GM19023 (cell line): ENCODE measurements around the gene BRD4.

Experiments used
- ATAC-seq: cut with Tn5 transposase; IDR thresholded peaks from one replicate; pipeline ENCODE4 v1.9.1; 2021; ENCODE audit warnings: mild to moderate bottlenecking, moderate library complexity; ENCODE audit not compliant: unreplicated experiment

BRD4 gene

GRCh38 chr19:15316498-15316897 lies 15.8 kb downstream of the BRD4 start:
- no peak for ATAC-seq

- ATAC-seq = no peak
These were observed 17.2 kb downstream of the BRD4 start for GRCh38 chr19:15315101-15315500.

GRCh38 chr19:15313649-15314279 lies 18.6 kb downstream of the BRD4 start:
- no peak for ATAC-seq

GRCh38 chr19:15307169-15307568 lies 25.2 kb downstream of the BRD4 start:
- no peak for ATAC-seq

- ATAC-seq = no peak
These were observed 26.6 kb downstream of the BRD4 start for GRCh38 chr19:15305582-15306334.

- ATAC-seq = no peak
These were observed 28.1 kb downstream of the BRD4 start for GRCh38 chr19:15304140-15304705.

- ATAC-seq = no peak
These were observed 29.1 kb downstream of the BRD4 start for GRCh38 chr19:15303105-15303780.

- no peak for ATAC-seq
These were observed 31.7 kb downstream of the BRD4 start for GRCh38 chr19:15300533-15301197.

GRCh38 chr19:15299568-15300409 lies 32.5 kb downstream of the BRD4 start:
- ATAC-seq = no peak

GRCh38 chr19:15298847-15299567 lies 33.3 kb downstream of the BRD4 start:
- ATAC-seq = no peak

- ATAC-seq = no peak
These were observed 34.7 kb downstream of the BRD4 start for GRCh38 chr19:15297416-15298224.

GRCh38 chr19:15296841-15297415 lies 35.4 kb downstream of the BRD4 start:
- no peak for ATAC-seq

GRCh38 chr19:15296353-15296752 lies 36.0 kb downstream of the BRD4 start:
- ATAC-seq = no peak

- no peak for ATAC-seq
These were observed 37.8 kb downstream of the BRD4 start for GRCh38 chr19:15294561-15294990.

GRCh38 chr19:15293781-15294491 lies 38.4 kb downstream of the BRD4 start:
- ATAC-seq = no peak

GRCh38 chr19:15292847-15293582 lies 39.3 kb downstream of the BRD4 start:
- no peak for ATAC-seq

- no peak for ATAC-seq
These were observed 40.2 kb downstream of the BRD4 start for GRCh38 chr19:15292140-15292539.
